ENCODE data around the gene RMDN3. TPM values are rescaled to one million over a fixed set of nuclear protein-coding genes. Genes with fewer than 3 reads are reported as not detected.
A peak's percentile ranks its signal among the peaks of the same experiment; 100 is the strongest.

Gene RMDN3
- total and polyA plus RNA-seq, 2 of the 13 experiments (the other 11 are each of a cell fraction or from before 2014, with no cell fraction given): 16.8 to 19.5 TPM

DNA sequence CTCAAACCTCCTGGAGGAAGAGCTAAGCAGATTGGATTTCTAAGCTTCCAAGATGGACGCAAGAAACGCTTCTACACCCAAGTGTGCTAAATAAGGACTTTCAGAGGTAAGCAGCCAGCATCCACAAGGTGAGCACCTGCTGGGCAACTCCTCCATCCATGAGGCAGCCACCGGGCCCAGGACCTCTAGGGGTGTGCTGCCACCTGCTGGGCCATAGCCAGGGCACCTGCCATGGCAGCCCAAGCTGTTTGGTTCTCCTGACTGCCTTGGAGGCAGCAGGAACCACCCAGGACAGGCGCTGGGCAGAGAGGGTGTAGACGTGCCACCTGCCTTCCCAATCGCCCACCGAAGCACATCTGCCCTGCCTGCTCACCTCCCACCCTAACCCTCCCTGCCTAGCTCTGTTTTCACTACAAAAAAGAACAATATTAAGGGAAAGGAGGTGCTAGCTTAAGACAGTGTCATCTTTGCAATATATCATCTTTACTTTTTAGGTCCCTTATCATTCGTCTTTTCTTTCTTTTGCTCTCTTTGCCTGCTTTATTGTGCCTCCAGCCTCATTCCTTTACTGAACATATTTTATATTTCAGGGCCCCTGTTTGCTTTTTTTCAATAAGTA, 27.7 kb upstream of the RMDN3 start (continued):
- no peak for TF ChIP-seq RORA (CRISPR knock-in tag; IDR thresholded peaks at IDR 0.05)
- no peak for TF ChIP-seq ZNF557 (CRISPR knock-in tag; IDR thresholded peaks at IDR 0.05)
- TF ChIP-seq, protein P1, sequence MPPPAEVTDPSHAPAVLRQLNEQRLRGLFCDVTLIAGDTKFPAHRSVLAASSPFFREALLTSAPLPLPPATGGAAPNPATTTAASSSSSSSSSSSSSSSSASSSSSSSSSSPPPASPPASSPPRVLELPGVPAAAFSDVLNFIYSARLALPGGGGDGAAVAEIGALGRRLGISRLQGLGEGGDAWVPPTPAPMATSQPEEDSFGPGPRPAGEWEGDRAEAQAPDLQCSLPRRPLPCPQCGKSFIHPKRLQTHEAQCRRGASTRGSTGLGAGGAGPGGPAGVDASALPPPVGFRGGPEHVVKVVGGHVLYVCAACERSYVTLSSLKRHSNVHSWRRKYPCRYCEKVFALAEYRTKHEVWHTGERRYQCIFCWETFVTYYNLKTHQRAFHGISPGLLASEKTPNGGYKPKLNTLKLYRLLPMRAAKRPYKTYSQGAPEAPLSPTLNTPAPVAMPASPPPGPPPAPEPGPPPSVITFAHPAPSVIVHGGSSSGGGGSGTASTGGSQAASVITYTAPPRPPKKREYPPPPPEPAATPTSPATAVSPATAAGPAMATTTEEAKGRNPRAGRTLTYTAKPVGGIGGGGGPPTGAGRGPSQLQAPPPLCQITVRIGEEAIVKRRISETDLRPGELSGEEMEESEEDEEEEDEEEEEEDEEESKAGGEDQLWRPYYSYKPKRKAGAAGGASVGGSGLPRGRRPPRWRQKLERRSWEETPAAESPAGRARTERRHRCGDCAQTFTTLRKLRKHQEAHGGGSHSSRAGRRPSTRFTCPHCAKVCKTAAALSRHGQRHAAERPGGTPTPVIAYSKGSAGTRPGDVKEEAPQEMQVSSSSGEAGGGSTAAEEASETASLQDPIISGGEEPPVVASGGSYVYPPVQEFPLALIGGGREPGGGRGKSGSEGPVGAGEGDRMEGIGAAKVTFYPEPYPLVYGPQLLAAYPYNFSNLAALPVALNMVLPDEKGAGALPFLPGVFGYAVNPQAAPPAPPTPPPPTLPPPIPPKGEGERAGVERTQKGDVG (CRISPR knock-in tag; IDR thresholded peaks at IDR 0.05; ENCODE audit: borderline replicate concordance): no peak
- TF ChIP-seq PLRG1 (conservative IDR thresholded peaks at IDR 0.05): no peak
- peak; percentile 55 for TF ChIP-seq TEAD3 (CRISPR knock-in tag; optimal IDR thresholded peaks at IDR 0.05; ENCODE audit: borderline replicate concordance)
- no peak for TF ChIP-seq ZNF383 (CRISPR knock-in tag; IDR thresholded peaks at IDR 0.05; ENCODE audit: borderline replicate concordance)
- no peak for TF ChIP-seq NR2F6 (IDR thresholded peaks at IDR 0.05)
- peak; percentile 23; the same call in 1 of the 2 replicates for TF ChIP-seq NR2F6 (CRISPR knock-in tag; IDR thresholded peaks at IDR 0.05)
- no peak for TF ChIP-seq PHB2 (IDR thresholded peaks at IDR 0.05; ENCODE audit: partially characterized antibody)
- no peak for TF ChIP-seq ZNF709 (CRISPR knock-in tag; IDR thresholded peaks at IDR 0.05)
- peak; percentile 69; the same call in 1 of the 2 replicates for TF ChIP-seq THAP11 (CRISPR knock-in tag; IDR thresholded peaks at IDR 0.05)
- TF ChIP-seq PPARG (CRISPR knock-in tag; conservative IDR thresholded peaks at IDR 0.05): 0 out of 2 replicates have a peak, but pooled peaks have one; percentile 18
- no peak for TF ChIP-seq ZMYM4 (CRISPR knock-in tag; IDR thresholded peaks at IDR 0.05)
- no peak for TF ChIP-seq SRSF4 (IDR thresholded peaks at IDR 0.05; ENCODE audit: low read depth, low read length, poor library complexity, severe bottlenecking)
- TF ChIP-seq SETDB1 (CRISPR knock-in tag; IDR thresholded peaks at IDR 0.05; ENCODE audit: borderline replicate concordance): no peak
- TF ChIP-seq ZNF335 (CRISPR knock-in tag; IDR thresholded peaks at IDR 0.05): 0 out of 2 replicates have a peak, but pooled peaks have one; percentile 33
- TF ChIP-seq, protein P2, sequence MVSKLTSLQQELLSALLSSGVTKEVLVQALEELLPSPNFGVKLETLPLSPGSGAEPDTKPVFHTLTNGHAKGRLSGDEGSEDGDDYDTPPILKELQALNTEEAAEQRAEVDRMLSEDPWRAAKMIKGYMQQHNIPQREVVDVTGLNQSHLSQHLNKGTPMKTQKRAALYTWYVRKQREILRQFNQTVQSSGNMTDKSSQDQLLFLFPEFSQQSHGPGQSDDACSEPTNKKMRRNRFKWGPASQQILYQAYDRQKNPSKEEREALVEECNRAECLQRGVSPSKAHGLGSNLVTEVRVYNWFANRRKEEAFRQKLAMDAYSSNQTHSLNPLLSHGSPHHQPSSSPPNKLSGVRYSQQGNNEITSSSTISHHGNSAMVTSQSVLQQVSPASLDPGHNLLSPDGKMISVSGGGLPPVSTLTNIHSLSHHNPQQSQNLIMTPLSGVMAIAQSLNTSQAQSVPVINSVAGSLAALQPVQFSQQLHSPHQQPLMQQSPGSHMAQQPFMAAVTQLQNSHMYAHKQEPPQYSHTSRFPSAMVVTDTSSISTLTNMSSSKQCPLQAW (CRISPR knock-in tag; IDR thresholded peaks at IDR 0.05): no peak
- TF ChIP-seq, protein P3, sequence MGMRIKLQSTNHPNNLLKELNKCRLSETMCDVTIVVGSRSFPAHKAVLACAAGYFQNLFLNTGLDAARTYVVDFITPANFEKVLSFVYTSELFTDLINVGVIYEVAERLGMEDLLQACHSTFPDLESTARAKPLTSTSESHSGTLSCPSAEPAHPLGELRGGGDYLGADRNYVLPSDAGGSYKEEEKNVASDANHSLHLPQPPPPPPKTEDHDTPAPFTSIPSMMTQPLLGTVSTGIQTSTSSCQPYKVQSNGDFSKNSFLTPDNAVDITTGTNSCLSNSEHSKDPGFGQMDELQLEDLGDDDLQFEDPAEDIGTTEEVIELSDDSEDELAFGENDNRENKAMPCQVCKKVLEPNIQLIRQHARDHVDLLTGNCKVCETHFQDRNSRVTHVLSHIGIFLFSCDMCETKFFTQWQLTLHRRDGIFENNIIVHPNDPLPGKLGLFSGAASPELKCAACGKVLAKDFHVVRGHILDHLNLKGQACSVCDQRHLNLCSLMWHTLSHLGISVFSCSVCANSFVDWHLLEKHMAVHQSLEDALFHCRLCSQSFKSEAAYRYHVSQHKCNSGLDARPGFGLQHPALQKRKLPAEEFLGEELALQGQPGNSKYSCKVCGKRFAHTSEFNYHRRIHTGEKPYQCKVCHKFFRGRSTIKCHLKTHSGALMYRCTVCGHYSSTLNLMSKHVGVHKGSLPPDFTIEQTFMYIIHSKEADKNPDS (CRISPR knock-in tag; IDR thresholded peaks at IDR 0.05): no peak
- TF ChIP-seq PHF5A (CRISPR knock-in tag; IDR thresholded peaks at IDR 0.05; ENCODE audit: low read depth, unreplicated experiment): no peak
- 0 out of 2 replicates have a peak, but pooled peaks have one; percentile 57 for TF ChIP-seq KMT2A (CRISPR knock-in tag; IDR thresholded peaks at IDR 0.05)
- TF ChIP-seq, protein P4, sequence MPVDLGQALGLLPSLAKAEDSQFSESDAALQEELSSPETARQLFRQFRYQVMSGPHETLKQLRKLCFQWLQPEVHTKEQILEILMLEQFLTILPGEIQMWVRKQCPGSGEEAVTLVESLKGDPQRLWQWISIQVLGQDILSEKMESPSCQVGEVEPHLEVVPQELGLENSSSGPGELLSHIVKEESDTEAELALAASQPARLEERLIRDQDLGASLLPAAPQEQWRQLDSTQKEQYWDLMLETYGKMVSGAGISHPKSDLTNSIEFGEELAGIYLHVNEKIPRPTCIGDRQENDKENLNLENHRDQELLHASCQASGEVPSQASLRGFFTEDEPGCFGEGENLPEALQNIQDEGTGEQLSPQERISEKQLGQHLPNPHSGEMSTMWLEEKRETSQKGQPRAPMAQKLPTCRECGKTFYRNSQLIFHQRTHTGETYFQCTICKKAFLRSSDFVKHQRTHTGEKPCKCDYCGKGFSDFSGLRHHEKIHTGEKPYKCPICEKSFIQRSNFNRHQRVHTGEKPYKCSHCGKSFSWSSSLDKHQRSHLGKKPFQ (CRISPR knock-in tag; IDR thresholded peaks at IDR 0.05; ENCODE audit: insufficient replicate concordance): no peak
- TF ChIP-seq ZNF619 (CRISPR knock-in tag; IDR thresholded peaks at IDR 0.05): no peak
- TF ChIP-seq POLR2AphosphoS2 (IDR thresholded peaks at IDR 0.05; ENCODE audit: low read depth, low read length): no peak

All from HepG2 (cell line).